T-cell (primary cell): ENCODE results near the gene OTUD1. TPM values are rescaled to one million over a fixed set of nuclear protein-coding genes. Genes with fewer than 3 reads are reported as not detected.

Experiments used
- ATAC-seq, 4 experiments: fragments of 200-7000 bp in 3 of 4; fragments of 150-1000 bp in 1 of 4; cut with Tn5 transposase; replicated peaks in 1 of 4; 1 replicate in 3 of 4; 2 replicates in 1 of 4; pipeline ENCODE4 v1.10.0; 2021; ENCODE audit warnings: moderate library complexity in 3 of 4, mild to moderate bottlenecking in 2 of 4, moderate number of reproducible peaks in 1 of 4
- CTCF ChIA-PET, 2 donors: fragments of 300-600 bp; sonication (Branson Sonifier 250); formaldehyde crosslinking; loops; one replicate each; lab custom pipeline; 2022; ENCODE audit warnings: antibody characterized with exemption in 2 of 2; lab: Charles Lee
- POLR2A ChIA-PET, 2 donors: fragments of 300-600 bp; sonication (Branson Sonifier 250); formaldehyde crosslinking; loops; one replicate each; lab custom pipeline; 2022; ENCODE audit warnings: antibody characterized with exemption in 2 of 2; lab: Charles Lee
- DNase-seq, 35 experiments: peaks; one replicate each; pipeline versions ENCODE4 v3.0.0 to v3.0.0-alpha.2; 2013 to 2023
- H3K27ac ChIP-seq: one replicate; pipeline ENCODE4 v1.5.1; 2013; ENCODE audit warnings: low read length
- H3K27me3 ChIP-seq, 2 experiments: replicated peaks in 1 of 2; 1 replicate in 1 of 2; 2 replicates in 1 of 2; pipeline versions ENCODE4 v1.6.1 to v1.7.0; 2013; ENCODE audit warnings: low read length in 1 of 2, mixed read lengths in 1 of 2; ENCODE audit not compliant: control insufficient read depth in 2 of 2, insufficient read depth in 2 of 2; ENCODE audit errors: extremely low read depth in 1 of 2
- H3K36me3 ChIP-seq, 2 donors: 1 replicate in 1 of 2; 2 replicates in 1 of 2; pipeline versions ENCODE4 v1.6.1 to v1.7.0; 2013; ENCODE audit warnings: low read length in 1 of 2; ENCODE audit not compliant: control insufficient read depth in 2 of 2, insufficient read depth in 1 of 2; ENCODE audit errors: extremely low read depth in 1 of 2
- H3K4me1 ChIP-seq, 2 experiments: 1 replicate in 1 of 2; 2 replicates in 1 of 2; pipeline versions ENCODE4 v1.6.1 to v1.7.0; 2013; ENCODE audit warnings: low read length in 2 of 2, mixed read lengths in 1 of 2; ENCODE audit not compliant: insufficient read depth in 2 of 2, control insufficient read depth in 1 of 2; ENCODE audit errors: extremely low read depth in 1 of 2
- H3K4me3 ChIP-seq, 2 donors: 1 replicate in 1 of 2; 2 replicates in 1 of 2; pipeline versions ENCODE4 v1.5.1 to v1.7.0; 2013; ENCODE audit warnings: mild to moderate bottlenecking in 2 of 2, low read length in 1 of 2, moderate library complexity in 1 of 2; ENCODE audit not compliant: control insufficient read depth in 1 of 2; ENCODE audit errors: extremely low read depth in 1 of 2
- H3K9me3 ChIP-seq: 2 replicates; pipeline ENCODE4 v1.7.0; 2013
- H3K27ac Mint-ChIP-seq, 2 donors: one replicate each; pipeline ENCODE4 v1.8.0; 2020 to 2021; ENCODE audit warnings: mild to moderate bottlenecking in 2 of 2, mixed read lengths in 2 of 2
- H3K27me3 Mint-ChIP-seq, 2 donors: one replicate each; pipeline ENCODE4 v1.8.0; 2021 to 2022; ENCODE audit warnings: mixed read lengths in 2 of 2
- H3K36me3 Mint-ChIP-seq: one replicate; pipeline ENCODE4 v1.8.0; 2021; ENCODE audit warnings: mixed read lengths
- H3K4me1 Mint-ChIP-seq, 3 donors: one replicate each; pipeline ENCODE4 v1.8.0; 2020 to 2022; ENCODE audit warnings: mixed read lengths in 3 of 3, mild to moderate bottlenecking in 1 of 3
- H3K4me3 Mint-ChIP-seq, 3 donors: one replicate each; pipeline ENCODE4 v1.8.0; 2020 to 2022; ENCODE audit warnings: mild to moderate bottlenecking in 3 of 3, mixed read lengths in 3 of 3, moderate library complexity in 3 of 3
- H3K9me3 Mint-ChIP-seq, 3 donors: one replicate each; pipeline ENCODE4 v1.8.0; 2020 to 2022; ENCODE audit warnings: mixed read lengths in 3 of 3
- WGBS: methylation state at CpG from one replicate; pipeline ENCODE4 v1.1.5; 2013; ENCODE audit warnings: missing lambda C conversion rate; ENCODE audit not compliant: insufficient coverage; 5-methylcytosine and 5-hydroxymethylcytosine counted together
- total RNA-seq, 35 experiments: library from RNA in 6 of 35; stranded (reverse) in 6 of 35; fragments of 120-200 nt in 1 of 35; gene quantifications; one replicate each; pipeline versions ENCODE4 v1.2.1 to v1.2.4 and lab custom pipeline; 2013 to 2026

OTUD1 gene
- total RNA-seq, 5 donors from 2014 or later (not counting 1 experiment from before 2014, with no cell fraction given): 23.0 to 55.8 (median 28.5) TPM

DNA sequence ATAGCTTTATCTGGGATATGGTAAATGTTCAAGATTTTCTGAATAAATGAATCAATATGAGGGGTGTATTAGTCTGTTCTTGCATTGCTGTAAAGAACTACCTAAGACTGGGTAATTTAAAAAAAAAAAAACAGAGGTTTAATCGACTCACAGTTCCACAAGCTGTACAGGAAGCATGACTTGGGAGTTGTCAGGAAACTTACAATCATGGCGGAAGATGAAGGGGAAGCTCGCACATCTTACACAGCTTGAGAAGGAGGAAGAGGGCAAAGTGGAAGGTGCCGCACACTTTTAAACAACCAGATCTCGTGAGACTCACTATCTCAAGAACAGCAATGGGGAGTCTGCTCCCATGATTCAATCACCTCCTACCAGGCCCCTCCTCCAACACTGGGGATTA, 32.5 kb upstream of the OTUD1 start:
- H3K36me3 Mint-ChIP-seq: no peaks in the 10 kb centered on the region
- no peaks in the 10 kb centered on the region for H3K9me3 Mint-ChIP-seq
- no peak overlapping the region for H3K27ac ChIP-seq
- DNase-seq (no peak), ATAC-seq (no peak)
- H3K4me3 Mint-ChIP-seq: no peak overlapping the region
- H3K4me3 ChIP-seq: no peak overlapping the region
- peaks cover 0 to 7% of the 10 kb centered on the region in 2 experiments for H3K27me3 ChIP-seq
- H3K4me1 Mint-ChIP-seq: no peaks in the 10 kb centered on the region
- peaks cover 0 to 1% of the 10 kb centered on the region in 2 donors for H3K27me3 Mint-ChIP-seq
- no peaks in the 10 kb centered on the region for H3K9me3 ChIP-seq
- H3K4me1 ChIP-seq: no peaks in the 10 kb centered on the region
- no peak overlapping the region for H3K27ac Mint-ChIP-seq
- WGBS: no CpG with 5 or more reads among the region's 5 CpGs
- CTCF ChIA-PET: no interaction called here
- no peaks in the 10 kb centered on the region for H3K36me3 ChIP-seq
- POLR2A ChIA-PET: no interaction called here

DNA sequence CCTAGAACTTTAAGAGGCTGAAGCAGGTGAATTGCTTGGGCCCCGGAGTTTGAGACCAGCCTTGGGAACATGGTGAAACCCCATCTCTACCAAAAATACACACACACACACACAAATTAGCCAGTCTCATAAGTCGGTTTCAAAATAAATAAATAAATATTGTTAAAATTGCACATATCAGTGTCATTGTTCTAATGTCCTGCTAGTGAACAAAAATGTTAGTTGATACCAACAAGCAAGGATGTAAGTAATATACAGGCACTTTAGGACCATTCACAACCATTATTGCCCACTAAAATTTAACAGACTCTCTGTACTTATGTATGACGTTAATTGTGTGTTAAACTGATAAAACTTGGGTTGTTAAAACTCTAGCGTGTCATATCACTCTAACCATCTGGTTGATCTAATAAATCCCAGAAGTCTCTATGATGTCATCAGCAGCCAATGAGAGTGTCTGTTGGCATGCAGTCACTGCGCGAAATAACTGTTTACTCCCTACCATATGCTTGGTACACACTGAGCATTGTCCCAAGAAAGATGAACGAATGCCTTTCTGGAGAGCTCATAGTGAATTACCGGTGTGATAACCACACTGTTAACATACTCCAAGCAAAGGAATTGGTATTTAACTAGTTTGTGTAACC, 30.4 kb upstream of the OTUD1 start:
- Histone ChIP-seq H3K27ac (no peak overlapping the region), H3K9me3 (no peaks in the 10 kb centered on the region), H3K27me3 (peaks cover 0 to 7% of the 10 kb centered on the region in 2 experiments), H3K36me3 (no peaks in the 10 kb centered on the region), H3K4me3 (no peak overlapping the region), H3K4me1 (no peaks in the 10 kb centered on the region)
- H3K4me3 Mint-ChIP-seq: no peak overlapping the region
- peaks cover 0 to 8% of the 10 kb centered on the region in 2 donors for H3K27me3 Mint-ChIP-seq
- ChIA-PET POLR2A (no interaction called here), CTCF (no interaction called here)
- H3K4me1 Mint-ChIP-seq: peaks cover 0 to 3% (median 0%) of the 10 kb centered on the region in 3 donors
- 80% methylated on average over 1 of the region's 8 CpGs for WGBS
- no peak for DNase-seq
- H3K27ac Mint-ChIP-seq: no peak overlapping the region
- ATAC-seq: no peak
- H3K36me3 Mint-ChIP-seq: no peaks in the 10 kb centered on the region
- no peaks in the 10 kb centered on the region for H3K9me3 Mint-ChIP-seq

DNA sequence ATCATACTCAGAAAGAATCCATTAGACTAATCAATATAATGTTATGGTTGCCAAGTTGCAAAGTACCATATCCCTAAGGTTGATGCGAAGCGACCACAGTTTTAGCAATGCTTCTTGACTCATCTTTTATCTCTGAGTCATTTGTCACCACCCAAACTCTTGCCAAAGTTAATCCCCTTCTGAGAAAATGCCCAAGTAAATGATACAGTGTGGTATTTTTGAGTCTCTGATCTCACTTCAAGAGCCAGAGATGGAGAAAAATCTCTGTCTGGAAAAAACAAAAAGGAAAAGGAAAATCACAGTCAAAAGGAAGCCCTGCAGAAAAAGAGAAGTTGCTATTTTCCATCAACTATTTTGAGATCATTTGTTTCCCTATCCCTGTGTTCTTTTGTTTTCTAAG, 26.7 kb upstream of the OTUD1 start:
- DNase-seq (no peak), ATAC-seq (no peak)
- Histone ChIP-seq H3K27ac (no peak overlapping the region), H3K4me1 (no peaks in the 10 kb centered on the region), H3K4me3 (no peak overlapping the region), H3K36me3 (no peaks in the 10 kb centered on the region), H3K27me3 (peaks cover 0 to 7% of the 10 kb centered on the region in 2 experiments), H3K9me3 (no peaks in the 10 kb centered on the region)
- no CpG with 5 or more reads among the region's 2 CpGs for WGBS
- POLR2A ChIA-PET: interaction anchor here in 1 of 2 donors (0.6 kb wide), 1 partner anchor 15 kb away, joined by 7 read pairs; no protein-coding TSS in a partner anchor
- Mint-ChIP-seq H3K27me3 (peaks cover 0 to 7% of the 10 kb centered on the region in 2 donors), H3K27ac (no peak overlapping the region), H3K4me3 (no peak overlapping the region), H3K4me1 (peaks cover 0 to 5% (median 0%) of the 10 kb centered on the region in 3 donors), H3K9me3 (no peaks in the 10 kb centered on the region), H3K36me3 (no peaks in the 10 kb centered on the region)
- CTCF ChIA-PET: no interaction called here

DNA sequence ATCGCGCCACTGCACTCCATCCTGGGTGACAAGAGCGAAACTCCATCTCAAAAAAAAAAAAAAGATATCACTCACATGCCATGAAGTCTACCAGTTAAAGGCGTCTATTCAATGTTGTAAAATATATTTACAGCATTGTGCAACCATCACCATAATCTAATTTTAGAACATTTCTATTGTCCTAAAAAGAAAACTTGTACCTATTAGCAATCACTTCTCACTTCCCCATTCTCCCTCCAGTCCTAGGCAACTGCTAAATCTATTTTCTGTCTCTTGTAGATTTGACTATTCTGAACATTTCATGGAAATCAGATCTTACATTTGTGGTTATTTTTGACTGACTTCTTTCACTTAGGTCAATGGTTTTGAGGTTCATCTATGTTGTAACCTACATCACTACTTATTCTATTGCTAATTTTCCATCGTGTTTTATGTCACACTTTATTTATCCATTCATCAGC, 25.2 kb upstream of the OTUD1 start:
- Mint-ChIP-seq H3K36me3 (no peaks in the 10 kb centered on the region), H3K4me1 (peaks cover 0 to 5% (median 0%) of the 10 kb centered on the region in 3 donors), H3K27me3 (peaks cover 0 to 7% of the 10 kb centered on the region in 2 donors), H3K27ac (no peak overlapping the region), H3K9me3 (no peaks in the 10 kb centered on the region), H3K4me3 (no peak overlapping the region)
- Histone ChIP-seq H3K9me3 (no peaks in the 10 kb centered on the region), H3K4me1 (no peaks in the 10 kb centered on the region), H3K27ac (no peak overlapping the region), H3K27me3 (peaks cover 0 to 7% of the 10 kb centered on the region in 2 experiments), H3K36me3 (no peaks in the 10 kb centered on the region), H3K4me3 (no peak overlapping the region)
- CTCF ChIA-PET: interaction anchor here in 1 of 2 donors (0.7 kb wide), 1 partner anchor 97 kb away, joined by 3 read pairs; no protein-coding TSS in a partner anchor
- POLR2A ChIA-PET: no interaction called here
- DNase-seq: no peak
- no peak for ATAC-seq
- no CpG with 5 or more reads among the region's 5 CpGs for WGBS

DNA sequence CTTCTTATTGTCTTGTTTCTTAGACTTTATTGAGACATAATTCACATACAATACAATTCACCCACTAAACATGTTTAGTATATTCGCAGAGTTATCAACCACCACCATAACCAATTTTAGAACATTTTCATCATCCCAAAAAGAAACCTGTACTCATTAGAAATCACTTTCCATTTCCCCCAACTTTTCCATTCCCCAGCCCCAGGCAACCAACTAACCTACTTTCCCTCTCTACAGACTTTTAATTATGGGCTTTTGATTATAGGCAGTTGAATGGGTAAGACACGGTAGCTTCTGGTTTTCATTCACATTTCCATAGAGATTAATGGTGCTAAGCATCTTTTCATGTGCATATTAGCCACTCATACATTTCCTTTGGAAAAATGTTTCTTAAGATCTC, 24.2 kb upstream of the OTUD1 start:
- no peak overlapping the region for H3K27ac Mint-ChIP-seq
- ChIA-PET POLR2A (no interaction called here), CTCF (no interaction called here)
- Histone ChIP-seq H3K36me3 (no peaks in the 10 kb centered on the region), H3K9me3 (no peaks in the 10 kb centered on the region), H3K27ac (no peak overlapping the region), H3K4me3 (no peak overlapping the region), H3K27me3 (peaks cover 0 to 7% of the 10 kb centered on the region in 2 experiments), H3K4me1 (no peaks in the 10 kb centered on the region)
- DNase-seq (no peak), ATAC-seq (no peak)
- H3K36me3 Mint-ChIP-seq: no peaks in the 10 kb centered on the region
- 100% methylated on average over 1 of the region's 2 CpGs for WGBS
- no peak overlapping the region for H3K4me3 Mint-ChIP-seq
- H3K9me3 Mint-ChIP-seq: no peaks in the 10 kb centered on the region
- H3K4me1 Mint-ChIP-seq: peaks cover 0 to 5% (median 0%) of the 10 kb centered on the region in 3 donors
- H3K27me3 Mint-ChIP-seq: peaks cover 0 to 7% of the 10 kb centered on the region in 2 donors

DNA sequence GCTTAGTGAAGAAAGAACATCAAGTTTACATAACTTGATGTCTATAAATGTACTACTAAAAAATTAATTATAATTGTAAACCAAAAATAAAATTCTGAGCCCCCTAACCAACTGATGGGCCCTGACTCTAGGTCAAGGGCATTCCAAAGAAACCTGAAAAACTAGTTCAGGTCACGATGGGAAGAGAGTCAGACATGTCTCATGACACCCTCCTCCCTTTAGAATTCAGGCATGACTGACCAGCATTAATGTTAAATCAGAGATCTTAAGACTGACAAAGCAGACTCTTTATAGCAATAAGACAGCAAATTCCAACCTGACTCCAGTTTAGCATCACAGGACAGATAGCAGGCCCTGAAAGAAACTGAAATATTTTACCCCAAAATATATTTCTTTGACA, 21.6 kb upstream of the OTUD1 start:
- H3K9me3 ChIP-seq: no peaks in the 10 kb centered on the region
- no peaks in the 10 kb centered on the region for H3K4me1 ChIP-seq
- Mint-ChIP-seq H3K4me3 (no peak overlapping the region), H3K36me3 (no peaks in the 10 kb centered on the region), H3K9me3 (no peaks in the 10 kb centered on the region), H3K27me3 (peaks cover 0 to 2% of the 10 kb centered on the region in 2 donors), H3K4me1 (peaks cover 0 to 4% (median 0%) of the 10 kb centered on the region in 3 donors), H3K27ac (no peak overlapping the region)
- H3K36me3 ChIP-seq: no peaks in the 10 kb centered on the region
- CTCF ChIA-PET: no interaction called here
- H3K4me3 ChIP-seq: no peak overlapping the region
- 89% methylated on average over 1 of the region's 1 CpG for WGBS
- POLR2A ChIA-PET: no interaction called here
- H3K27ac ChIP-seq: no peak overlapping the region
- no peak for ATAC-seq
- DNase-seq: no peak
- no peaks in the 10 kb centered on the region for H3K27me3 ChIP-seq
